HG03103 (cell line): ENCODE data around the gene TAF1A.

Experiments used
- ATAC-seq: cut with Tn5 transposase; IDR thresholded peaks from one replicate; pipeline ENCODE4 v1.9.1; 2021; ENCODE audit warnings: low read depth; ENCODE audit not compliant: unreplicated experiment

The TAF1A gene

DNA sequence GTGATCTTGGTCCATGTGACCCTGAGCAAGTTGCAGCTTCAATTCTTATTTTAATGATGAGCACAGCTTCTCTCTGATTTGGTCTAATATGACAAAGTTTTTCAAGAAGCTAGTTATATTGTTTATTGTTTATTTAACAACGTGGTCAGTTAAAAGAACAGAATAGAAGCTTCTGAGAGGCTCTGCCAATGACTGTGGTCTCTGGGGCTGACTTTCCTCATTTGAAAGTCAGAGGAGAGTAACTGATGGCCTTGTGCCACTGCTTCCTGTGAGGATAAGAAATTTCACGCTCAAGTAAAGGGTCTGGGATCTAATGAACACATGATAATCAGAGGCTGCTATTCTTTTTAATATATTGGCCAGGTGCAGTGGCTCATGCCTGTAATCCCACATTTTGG lies 49.1 kb downstream of the TAF1A start:
- no peak for ATAC-seq

DNA sequence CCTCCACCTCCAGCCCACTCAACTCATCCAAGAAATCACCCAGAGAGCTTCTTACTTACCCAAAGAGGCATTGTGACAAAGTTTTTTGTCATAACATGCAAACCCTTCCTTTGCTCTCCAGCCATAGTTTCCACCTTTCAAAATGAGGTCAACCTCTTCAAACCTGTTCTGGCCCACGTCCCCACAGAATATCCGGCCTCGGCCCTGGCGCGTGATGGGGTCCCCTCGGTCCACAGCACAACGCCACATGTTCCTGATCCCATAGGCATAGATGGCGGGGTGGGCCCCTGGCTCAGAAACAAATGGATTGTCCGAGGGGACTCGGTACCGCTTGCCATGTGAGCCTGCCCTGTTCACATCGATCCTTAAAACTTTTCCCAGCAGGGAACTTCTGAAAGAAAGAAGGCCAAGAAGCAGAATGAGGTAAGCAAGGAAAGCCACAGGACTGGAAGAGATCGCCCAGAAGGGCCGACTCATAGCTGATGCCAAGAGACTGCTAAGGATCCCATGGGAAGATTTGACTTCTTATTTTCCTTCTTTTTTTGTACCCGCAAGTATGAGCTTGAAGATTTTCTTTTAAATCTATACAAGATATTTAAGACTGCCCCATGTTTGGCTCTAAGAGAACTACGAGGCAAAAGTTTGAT lies 49.7 kb downstream of the TAF1A start:
- ATAC-seq, result no peak

DNA sequence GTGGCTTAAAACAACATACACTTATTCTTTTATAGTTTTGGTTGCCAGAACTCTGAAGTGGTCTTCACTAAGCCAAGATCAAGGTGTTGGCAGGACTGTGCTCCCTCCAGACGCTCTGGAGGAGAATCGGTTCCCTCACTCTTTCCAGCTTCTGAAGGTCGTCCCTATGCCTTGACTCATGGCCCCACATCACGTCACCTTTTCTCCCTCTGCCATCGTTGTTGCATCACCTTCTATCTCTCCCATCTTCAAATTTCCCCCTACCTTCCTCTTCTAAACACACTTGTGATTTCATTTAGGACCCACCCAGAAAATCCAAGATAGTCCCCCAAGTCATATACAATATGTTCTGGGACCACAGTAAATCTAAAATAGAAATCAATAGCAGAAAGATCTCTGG lies 54.3 kb downstream of the TAF1A start:
- ATAC-seq, result no peak

DNA sequence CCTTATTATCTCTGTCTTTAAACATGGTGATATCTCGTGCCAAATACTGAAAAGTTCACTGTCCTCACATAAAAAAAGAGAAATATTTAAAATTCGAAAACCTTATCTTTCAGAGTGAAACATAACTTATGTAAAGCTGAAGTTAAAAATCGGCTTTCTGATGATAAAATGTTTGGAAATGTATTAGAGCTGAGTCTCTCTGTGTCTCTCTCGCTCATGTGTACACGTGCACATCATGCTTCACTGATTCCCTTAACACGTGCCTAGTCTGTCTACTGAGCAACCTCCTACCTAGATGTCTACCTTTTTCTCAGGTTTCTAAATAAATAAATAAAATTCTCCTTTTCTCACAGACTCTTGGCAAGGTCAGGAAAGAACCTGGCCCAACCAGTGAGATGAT lies 58.9 kb downstream of the TAF1A start:
- ATAC-seq, result no peak

DNA sequence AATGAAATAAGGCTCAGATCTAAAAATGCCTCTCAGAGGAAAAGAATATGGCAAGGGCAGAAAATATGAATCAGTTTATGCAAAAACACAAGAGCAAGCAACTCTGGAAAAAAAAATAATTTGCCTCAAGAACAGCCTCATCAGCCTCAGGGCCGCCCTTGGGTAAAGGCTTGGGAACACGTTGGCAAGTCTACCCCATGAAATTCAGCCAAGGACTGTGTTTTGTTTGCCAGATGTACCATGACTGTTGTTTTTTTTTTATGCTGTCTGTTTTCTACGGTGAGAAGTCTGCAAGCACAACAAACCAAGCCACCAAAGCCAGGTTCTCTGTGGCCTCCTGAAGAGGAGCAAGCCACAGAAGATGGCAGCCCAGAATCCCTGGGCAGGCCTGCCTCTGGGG lies 59.8 kb downstream of the TAF1A start:
- ATAC-seq, result no peak

DNA sequence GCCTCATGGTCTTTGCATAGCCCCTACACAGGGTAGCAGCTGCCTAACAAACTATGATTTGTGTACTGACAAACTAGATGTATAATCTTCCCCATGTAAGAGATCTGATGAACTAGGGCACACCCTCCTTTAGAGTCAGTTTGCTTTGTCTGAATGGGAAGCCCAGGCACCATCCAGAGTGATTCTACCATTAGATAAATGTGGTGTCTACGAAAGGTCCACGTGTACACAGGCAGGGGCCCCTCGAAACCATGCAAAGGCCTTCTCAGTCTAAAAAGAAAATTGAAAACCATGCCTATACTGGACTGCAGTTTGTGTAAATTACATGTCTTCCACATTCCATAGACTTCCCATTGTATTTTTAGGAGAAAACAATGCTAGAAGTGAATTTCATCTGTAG lies 60.6 kb downstream of the TAF1A start:
- ATAC-seq, result no peak

DNA sequence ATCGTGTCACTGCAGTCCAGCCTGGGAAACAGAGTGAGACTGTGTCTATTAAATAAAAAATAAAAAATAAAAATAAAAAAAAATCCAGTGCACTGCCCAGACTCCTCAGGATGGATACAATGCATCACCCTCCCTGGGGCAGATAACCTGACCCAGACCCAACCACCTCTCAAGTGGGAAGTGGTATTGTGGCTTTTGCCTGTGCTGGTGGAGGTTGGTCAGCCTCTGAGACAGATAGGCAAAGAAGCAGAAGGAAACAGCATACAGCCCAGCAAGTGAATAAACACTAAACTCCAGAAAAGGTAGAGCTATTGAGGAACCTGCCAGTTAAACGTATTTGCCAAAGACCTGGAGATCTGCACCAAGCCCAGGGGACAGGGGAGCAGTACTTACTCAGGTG lies 63.8 kb downstream of the TAF1A start:
- ATAC-seq, result no peak

DNA sequence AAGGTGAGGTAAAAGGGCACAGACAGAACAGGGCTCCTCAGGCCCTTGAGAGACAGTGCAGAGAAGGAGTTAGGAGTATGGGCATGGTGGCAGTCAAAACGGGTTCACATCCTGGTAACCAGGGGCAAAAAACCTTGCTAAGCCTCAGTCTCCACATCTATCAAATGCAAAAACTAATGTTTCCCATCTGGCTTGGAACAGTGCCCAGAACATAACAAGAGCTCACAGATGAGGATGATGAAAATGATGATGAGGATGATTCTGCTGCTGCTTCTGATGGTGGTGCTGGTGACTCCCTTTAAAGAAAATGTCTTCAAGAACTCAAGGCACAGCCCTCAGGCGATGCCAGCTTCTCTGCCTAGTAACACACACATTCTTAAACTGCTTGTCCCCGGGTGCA lies 65.9 kb downstream of the TAF1A start:
- no peak for ATAC-seq

DNA sequence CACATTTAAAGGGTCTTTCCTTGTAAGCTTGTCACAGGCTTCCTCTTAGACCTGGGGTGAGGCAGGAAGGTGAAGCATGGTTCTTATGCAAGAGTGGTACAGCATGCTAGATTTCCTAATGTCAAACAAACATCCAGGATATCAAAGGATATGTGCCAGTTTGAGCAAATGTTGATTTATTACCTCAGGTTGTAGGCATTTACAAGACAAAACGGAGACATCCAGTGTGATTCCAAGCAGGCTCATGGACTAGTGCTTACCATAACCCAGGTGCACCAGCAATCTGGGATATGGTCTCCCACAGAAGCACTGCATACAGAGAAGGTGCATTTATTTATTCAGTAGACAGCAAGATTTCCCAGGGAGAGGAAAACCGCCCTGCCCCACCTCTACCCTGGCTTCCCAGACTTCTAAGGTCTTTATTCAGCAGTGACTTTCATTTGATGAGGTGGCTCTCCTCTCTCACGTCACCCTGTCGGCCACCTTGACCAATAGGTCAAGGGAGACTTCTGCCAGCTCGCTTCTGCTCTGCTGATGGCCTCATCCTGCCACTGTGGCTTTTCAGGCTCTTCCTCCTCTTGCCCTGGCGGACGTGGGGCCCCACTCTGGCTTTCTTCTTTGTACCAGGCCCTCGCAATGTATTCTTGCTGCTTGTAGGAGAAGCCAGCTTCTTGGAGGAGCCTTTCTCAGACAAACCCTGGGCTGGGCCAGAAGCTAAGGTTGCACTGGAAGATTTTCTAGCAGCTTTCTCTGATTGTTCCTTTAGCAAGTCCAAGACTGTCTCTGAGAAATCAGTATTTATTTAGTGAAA lies 67.4 kb downstream of the TAF1A start:
- no peak for ATAC-seq

DNA sequence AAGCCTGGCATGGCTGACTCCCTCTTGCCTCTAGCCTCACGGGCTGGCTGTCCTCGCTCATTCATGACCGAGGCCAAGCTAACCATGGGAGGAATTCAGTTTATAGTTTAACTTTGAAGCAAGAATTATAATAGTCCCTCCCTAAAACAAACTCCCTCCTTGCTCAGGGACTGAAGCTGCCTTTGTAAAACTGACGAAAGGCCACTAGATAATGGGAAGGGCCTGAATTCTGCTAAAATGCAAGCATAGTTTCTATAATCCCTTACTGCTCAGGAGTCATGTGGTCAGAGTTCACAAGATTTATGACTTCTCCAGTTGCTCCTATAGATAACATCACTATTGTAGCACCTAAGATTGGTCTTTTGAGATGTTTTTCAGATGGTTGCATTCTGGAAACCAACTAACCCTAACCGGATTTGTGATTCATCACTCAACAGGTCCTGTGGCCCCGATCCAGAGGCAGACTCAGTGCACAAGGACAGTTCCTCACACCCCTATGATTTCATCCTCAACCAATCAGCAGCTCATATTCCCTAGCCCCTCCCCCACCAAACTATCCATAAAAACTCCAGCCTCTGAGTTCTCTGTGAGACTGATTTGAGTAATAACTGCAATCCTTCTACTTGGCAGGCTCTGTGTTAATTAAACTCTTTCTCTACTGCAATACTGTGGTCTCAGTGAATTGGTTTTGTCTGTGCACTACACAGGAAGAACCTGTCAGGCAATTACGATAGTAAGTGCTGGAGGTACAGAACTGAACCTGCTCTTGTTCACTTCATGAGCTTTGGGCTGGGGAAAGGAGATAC lies 68.2 kb downstream of the TAF1A start:
- ATAC-seq, result no peak
